ENCODE measurements around the gene CRHR1.

CRHR1 gene

GRCh38 chr17:45739786-45740185 lies 44.3 kb upstream of the CRHR1 start:
- no peak overlapping the region for H3K4me2 ChIP-seq (ENCODE audit: low read depth, low read length, poor library complexity, severe bottlenecking)
- no peaks in the 10 kb centered on the region for H3K9me2 ChIP-seq (replicated peaks; ENCODE audit: insufficient read depth, low read length)
- H3K36me3 ChIP-seq (ENCODE audit: low read length) = no peaks in the 10 kb centered on the region
- no peaks in the 10 kb centered on the region for H4K20me1 ChIP-seq (ENCODE audit: low read depth, low read length)
- H3K4me3 ChIP-seq (ENCODE audit: insufficient read depth, low read length, poor library complexity, severe bottlenecking) = no peak overlapping the region
- no peak overlapping the region for H3K27ac ChIP-seq (ENCODE audit: low read depth, low read length)
- H3F3A ChIP-seq (ENCODE audit: insufficient read depth) = no peaks in the 10 kb centered on the region
- no peak overlapping the region for H3K9ac ChIP-seq (ENCODE audit: low read length)
- H3K9me3 ChIP-seq (ENCODE audit: insufficient read depth, low read length) = no peaks in the 10 kb centered on the region
- no peaks in the 10 kb centered on the region for H3K27me3 ChIP-seq (ENCODE audit: low read length)
- H3K79me2 ChIP-seq (ENCODE audit: insufficient read depth, low read length) = no peaks in the 10 kb centered on the region
- H2AFZ ChIP-seq (ENCODE audit: low read depth, low read length, severe bottlenecking) = no peak overlapping the region
- TF ChIP-seq CTCF (IDR thresholded peaks at IDR 0.05; ENCODE audit: insufficient read depth, low read length, poor library complexity, severe bottlenecking) (no peak), EZH2phosphoT487 (conservative IDR thresholded peaks at IDR 0.05; ENCODE audit: low read length) (no peak)

GRCh38 chr17:45740553-45741330 lies 43.4 kb upstream of the CRHR1 start:
- Histone ChIP-seq H3K9ac (ENCODE audit: low read length) (no peak overlapping the region), H3K79me2 (ENCODE audit: insufficient read depth, low read length) (no peaks in the 10 kb centered on the region), H3F3A (ENCODE audit: insufficient read depth) (no peaks in the 10 kb centered on the region), H3K27me3 (ENCODE audit: low read length) (no peaks in the 10 kb centered on the region), H3K36me3 (ENCODE audit: low read length) (no peaks in the 10 kb centered on the region), H3K9me3 (ENCODE audit: insufficient read depth, low read length) (no peaks in the 10 kb centered on the region), H3K4me3 (ENCODE audit: insufficient read depth, low read length, poor library complexity, severe bottlenecking) (peak overlapping the region; percentile 23), H4K20me1 (ENCODE audit: low read depth, low read length) (no peaks in the 10 kb centered on the region), H3K9me2 (replicated peaks; ENCODE audit: insufficient read depth, low read length) (no peaks in the 10 kb centered on the region), H3K4me2 (ENCODE audit: low read depth, low read length, poor library complexity, severe bottlenecking) (peak overlapping the region; percentile 44), H3K27ac (ENCODE audit: low read depth, low read length) (no peak overlapping the region), H2AFZ (ENCODE audit: low read depth, low read length, severe bottlenecking) (peak overlapping the region; percentile 86)
- TF ChIP-seq CTCF (IDR thresholded peaks at IDR 0.05; ENCODE audit: insufficient read depth, low read length, poor library complexity, severe bottlenecking) (no peak), EZH2phosphoT487 (conservative IDR thresholded peaks at IDR 0.05; ENCODE audit: low read length) (no peak)

DNA sequence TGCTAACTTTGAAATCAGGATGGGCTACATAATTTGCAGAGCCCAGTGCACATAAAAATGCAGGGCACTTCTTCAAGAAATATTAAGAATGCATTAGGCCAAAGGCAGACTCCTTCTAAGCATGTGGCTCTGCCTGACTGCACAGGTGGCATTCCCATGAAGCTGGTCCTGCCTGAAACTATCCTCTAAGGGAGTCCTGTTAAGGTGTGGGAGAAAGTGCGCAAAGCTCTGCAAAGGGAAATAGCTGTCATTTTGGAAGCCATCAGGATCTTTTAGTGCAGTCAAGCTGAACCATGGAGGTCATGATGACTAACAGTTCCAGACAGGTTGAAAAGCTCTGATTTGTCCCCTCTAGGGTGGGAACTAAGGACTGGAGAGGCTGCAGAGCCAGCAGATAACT lies 41.9 kb upstream of the CRHR1 start:
- no peaks in the 10 kb centered on the region for H3K79me2 ChIP-seq (ENCODE audit: insufficient read depth, low read length)
- TF ChIP-seq EZH2phosphoT487 (conservative IDR thresholded peaks at IDR 0.05; ENCODE audit: low read length) (no peak), CTCF (IDR thresholded peaks at IDR 0.05; ENCODE audit: insufficient read depth, low read length, poor library complexity, severe bottlenecking) (no peak)
- H3K9me3 ChIP-seq (ENCODE audit: insufficient read depth, low read length) = no peaks in the 10 kb centered on the region
- no peak overlapping the region for H3K27ac ChIP-seq (ENCODE audit: low read depth, low read length)
- H3K9ac ChIP-seq (ENCODE audit: low read length) = no peak overlapping the region
- H4K20me1 ChIP-seq (ENCODE audit: low read depth, low read length) = no peaks in the 10 kb centered on the region
- H3K36me3 ChIP-seq (ENCODE audit: low read length) = no peaks in the 10 kb centered on the region
- H3K9me2 ChIP-seq (replicated peaks; ENCODE audit: insufficient read depth, low read length) = no peaks in the 10 kb centered on the region
- H3K4me3 ChIP-seq (ENCODE audit: insufficient read depth, low read length, poor library complexity, severe bottlenecking) = no peak overlapping the region
- no peak overlapping the region for H3K4me2 ChIP-seq (ENCODE audit: low read depth, low read length, poor library complexity, severe bottlenecking)
- no peaks in the 10 kb centered on the region for H3F3A ChIP-seq (ENCODE audit: insufficient read depth)
- H2AFZ ChIP-seq (ENCODE audit: low read depth, low read length, severe bottlenecking) = no peak overlapping the region
- no peaks in the 10 kb centered on the region for H3K27me3 ChIP-seq (ENCODE audit: low read length)
